ENCODE data around the gene HTRA1. TPM values are rescaled to one million over a fixed set of nuclear protein-coding genes. Genes with fewer than 3 reads are reported as not detected.
A peak's percentile ranks its signal among the peaks of the same experiment; 100 is the strongest.

The HTRA1 gene
- total and polyA plus RNA-seq, 2 donors from 2014 or later, result 86.0 to 345 TPM

GRCh38 chr10:122461729-122462532 lies 578 bp downstream of the HTRA1 start:
- TF ChIP-seq CTCF (IDR thresholded peaks at IDR 0.05; ENCODE audit: borderline replicate concordance, extremely low read depth, insufficient read depth), result no peak

GRCh38 chr10:122462533-122463465 lies 1.4 kb downstream of the HTRA1 start:
- peak overlapping the region; percentile 52 to 61 (median 54) for H3K9ac ChIP-seq (ENCODE audit: low read length in 3 of 3)
- intact Hi-C loops (cut with DNase I), result no loop called here
- H3K4me3 ChIP-seq (ENCODE audit: low read length in 3 of 3), result peak overlapping the region; percentile 66 to 82 (median 71)
- H3K9me3 ChIP-seq (ENCODE audit: control insufficient read depth in 2 of 3, insufficient read depth in 1 of 3, low read length in 3 of 3), result no peaks in the 10 kb centered on the region
- peak overlapping the region in 1 of 2 donors; percentile 69 for H3K27ac ChIP-seq (ENCODE audit: low read depth in 2 of 2, low read length in 2 of 2)
- no peak for FAIRE-seq
- H3K4me1 ChIP-seq (ENCODE audit: control insufficient read depth in 2 of 3, insufficient read depth in 2 of 3, low read depth in 1 of 3, low read length in 3 of 3), result peaks cover 0 to 14% (median 0%) of the 10 kb centered on the region in 3 donors
- TF ChIP-seq CTCF (IDR thresholded peaks at IDR 0.05; ENCODE audit: borderline replicate concordance, extremely low read depth, insufficient read depth), result no peak
- H3K27me3 ChIP-seq (ENCODE audit: control insufficient read depth, insufficient read depth, low read length), result peaks cover 2% of the 10 kb centered on the region
- DNase-seq, result peak in 4 of 5 donors; percentile 39 to 83 (median 52)
- H3K36me3 ChIP-seq (ENCODE audit: control insufficient read depth in 2 of 3, insufficient read depth in 3 of 3, low read length in 3 of 3), result no peaks in the 10 kb centered on the region

More at GRCh38 chr10:122461729-122462532, 578 bp downstream of the HTRA1 start:
- H3K4me1 ChIP-seq (ENCODE audit: control insufficient read depth in 2 of 3, insufficient read depth in 2 of 3, low read depth in 1 of 3, low read length in 3 of 3), result peaks cover 0 to 14% (median 0%) of the 10 kb centered on the region in 3 donors
- no peaks in the 10 kb centered on the region for H3K36me3 ChIP-seq (ENCODE audit: control insufficient read depth in 2 of 3, insufficient read depth in 3 of 3, low read length in 3 of 3)
- H3K27ac ChIP-seq (ENCODE audit: low read depth in 2 of 2, low read length in 2 of 2), result peak overlapping the region in 1 of 2 donors; percentile 69
- peak overlapping the region; percentile 52 to 61 (median 54) for H3K9ac ChIP-seq (ENCODE audit: low read length in 3 of 3)
- H3K4me3 ChIP-seq (ENCODE audit: low read length in 3 of 3), result peak overlapping the region; percentile 66 to 82 (median 71)
- no peaks in the 10 kb centered on the region for H3K9me3 ChIP-seq (ENCODE audit: control insufficient read depth in 2 of 3, insufficient read depth in 1 of 3, low read length in 3 of 3)
- H3K27me3 ChIP-seq (ENCODE audit: control insufficient read depth, insufficient read depth, low read length), result peaks cover 2% of the 10 kb centered on the region
- intact Hi-C loops (cut with DNase I), result no loop called here
- FAIRE-seq (no peak), DNase-seq (peak in 3 of 5 donors; percentile 45 to 60 (median 46))

DNA sequence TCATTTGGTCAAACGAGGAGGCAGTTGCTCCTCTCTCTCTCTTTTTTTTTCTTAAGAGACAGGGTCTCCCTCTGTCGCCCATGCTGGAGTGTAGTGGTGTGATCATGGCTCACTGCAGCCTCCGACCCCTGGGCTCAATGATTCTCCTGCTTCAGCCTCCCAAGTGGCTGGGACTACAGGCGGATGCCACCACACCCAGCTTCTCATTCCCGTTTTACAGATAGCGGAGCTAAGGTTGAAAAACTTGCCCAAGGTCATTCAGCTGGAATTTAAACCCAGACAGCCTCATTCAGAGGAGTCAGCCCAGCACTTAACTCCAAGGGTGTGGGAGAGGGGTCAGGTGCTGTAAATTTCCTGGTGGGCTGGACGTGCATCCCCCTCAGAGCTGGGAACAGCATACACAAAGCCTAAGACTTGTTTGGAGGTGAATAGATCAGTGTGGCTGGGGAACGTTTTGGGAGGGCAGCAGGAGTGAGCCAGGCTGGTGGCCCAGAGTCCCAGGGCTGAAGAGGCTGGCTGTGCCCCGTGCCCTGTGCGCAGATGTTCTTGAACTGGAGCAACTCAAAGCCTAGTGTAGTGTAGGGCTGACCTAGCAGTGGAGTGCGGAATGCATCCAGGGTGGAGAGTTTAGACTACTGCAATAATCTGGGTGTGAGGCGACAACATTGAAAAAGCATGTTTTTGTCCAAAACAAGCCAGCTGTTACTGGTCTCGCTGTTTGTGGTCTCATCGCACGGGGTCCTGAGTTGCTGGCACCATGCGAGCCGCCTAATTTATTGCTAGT lies 2.3 kb downstream of the HTRA1 start:
- no peak for FAIRE-seq
- Histone ChIP-seq H3K4me1 (ENCODE audit: control insufficient read depth in 2 of 3, insufficient read depth in 2 of 3, low read depth in 1 of 3, low read length in 3 of 3) (peaks cover 0 to 14% (median 0%) of the 10 kb centered on the region in 3 donors), H3K4me3 (ENCODE audit: low read length in 3 of 3) (peak overlapping the region in 2 of 3 donors; percentile 71 to 82), H3K9ac (ENCODE audit: low read length in 3 of 3) (no peak overlapping the region), H3K27me3 (ENCODE audit: control insufficient read depth, insufficient read depth, low read length) (peaks cover 2% of the 10 kb centered on the region), H3K27ac (ENCODE audit: low read depth in 2 of 2, low read length in 2 of 2) (no peak overlapping the region), H3K36me3 (ENCODE audit: control insufficient read depth in 2 of 3, insufficient read depth in 3 of 3, low read length in 3 of 3) (no peaks in the 10 kb centered on the region), H3K9me3 (ENCODE audit: control insufficient read depth in 2 of 3, insufficient read depth in 1 of 3, low read length in 3 of 3) (no peaks in the 10 kb centered on the region)
- DNase-seq, result peak in 1 of 5 donors; percentile 42
- intact Hi-C loops (cut with DNase I), result no loop called here
- no peak for TF ChIP-seq CTCF (IDR thresholded peaks at IDR 0.05; ENCODE audit: borderline replicate concordance, extremely low read depth, insufficient read depth)

Data from kidney (tissue), 14 donors.